SK-N-SH (cell line): ENCODE results near the gene TXNDC11. TPM values are rescaled to one million over a fixed set of nuclear protein-coding genes. Genes with fewer than 3 reads are reported as not detected.

Source experiments
- CTCF ChIA-PET: fragments of 300-600, 350-600 bp; formaldehyde crosslinking; extraction: SDS; loops from one replicate; lab custom pipeline; 2021; lab: Yijun Ruan, JAX
- POLR2A ChIA-PET: fragments of 350-600 bp; sonication (Branson Sonifier 250); formaldehyde crosslinking; extraction: SDS; loops from one replicate; lab custom pipeline; 2020; ENCODE audit warnings: antibody characterized with exemption, inconsistent platforms; lab: Yijun Ruan, JAX
- DNase-seq: peaks from one replicate; pipeline ENCODE4 v3.0.0; 2012
- H2AFZ ChIP-seq: fragments of 200-600 bp; sonication (generic); 2 replicates; pipeline ENCODE4 v1.8.1; 2016; ENCODE audit warnings: antibody characterized with exemption, mild to moderate bottlenecking, low read depth
- H3F3A ChIP-seq: fragments of 200-600 bp; sonication (generic); replicated peaks from 2 replicates; pipeline ENCODE3; 2016; ENCODE audit warnings: antibody characterized with exemption, mild to moderate bottlenecking; ENCODE audit not compliant: insufficient read depth
- H3K27ac ChIP-seq, 2 experiments: fragments of 200-500 bp in 1 of 2; fragments of 200-600 bp in 1 of 2; sonication (Bioruptor generic) in 1 of 2; sonication (generic), shearing (Covaris generic) in 1 of 2; 2 replicates each; pipeline versions ENCODE4 v1.5.1 to v1.6.1; 2014 to 2016; ENCODE audit warnings: low read depth in 2 of 2, inconsistent platforms in 1 of 2, low read length in 1 of 2, mild to moderate bottlenecking in 1 of 2, mixed read lengths in 1 of 2
- H3K27me3 ChIP-seq: fragments of 200-600 bp; sonication (generic), shearing (Covaris generic); 2 replicates; pipeline ENCODE4 v1.6.1; 2016; ENCODE audit warnings: mixed run types; ENCODE audit not compliant: insufficient read depth
- H3K36me3 ChIP-seq, 2 experiments: fragments of 200-500 bp in 1 of 2; fragments of 200-600 bp in 1 of 2; sonication (Bioruptor generic) in 1 of 2; sonication (generic) in 1 of 2; replicated peaks in 1 of 2; 2 replicates each; pipeline versions ENCODE3 to v1.5.1; 2014 to 2016; ENCODE audit warnings: low read length in 1 of 2, mild to moderate bottlenecking in 1 of 2; ENCODE audit not compliant: insufficient read depth in 2 of 2, control insufficient read depth in 1 of 2
- H3K4me1 ChIP-seq, 2 experiments: fragments of 200-500 bp in 1 of 2; fragments of 200-600 bp in 1 of 2; sonication (Bioruptor generic) in 1 of 2; sonication (generic), shearing (Covaris generic) in 1 of 2; 2 replicates each; pipeline versions ENCODE4 v1.5.1 to v1.6.1; 2014 to 2016; ENCODE audit warnings: low read depth in 1 of 2, low read length in 1 of 2, mixed run types in 1 of 2; ENCODE audit not compliant: insufficient read depth in 2 of 2, control insufficient read depth in 1 of 2
- H3K4me2 ChIP-seq: fragments of 200-600 bp; sonication (generic), shearing (Covaris generic); 2 replicates; pipeline ENCODE4 v1.6.1; 2017; ENCODE audit warnings: mixed run types
- H3K4me3 ChIP-seq, 2 experiments: fragments of 200-500 bp in 1 of 2; fragments of 200-600 bp in 1 of 2; sonication (Bioruptor generic) in 1 of 2; sonication (generic), shearing (Covaris generic) in 1 of 2; 2 replicates each; pipeline versions ENCODE4 v1.5.1 to v1.8.1; 2014 to 2016; ENCODE audit warnings: low read depth in 2 of 2, inconsistent platforms in 1 of 2, low read length in 1 of 2, mild to moderate bottlenecking in 1 of 2, mixed read lengths in 1 of 2, moderate library complexity in 1 of 2
- H3K79me2 ChIP-seq: fragments of 200-600 bp; sonication (generic); 2 replicates; pipeline ENCODE4 v1.8.1; 2017; ENCODE audit warnings: mild to moderate bottlenecking; ENCODE audit not compliant: insufficient read depth
- H3K9ac ChIP-seq: fragments of 200-600 bp; sonication (generic); 2 replicates; pipeline ENCODE4 v1.6.1; 2017; ENCODE audit warnings: mixed run types
- H3K9me2 ChIP-seq: fragments of 200-600 bp; sonication (generic); 2 replicates; pipeline ENCODE4 v1.6.1; 2017; ENCODE audit warnings: mixed run types
- H3K9me3 ChIP-seq: fragments of 200-600 bp; sonication (generic); 2 replicates; pipeline ENCODE4 v1.6.1; 2017; ENCODE audit warnings: mixed run types, mild to moderate bottlenecking, moderate library complexity
- H4K20me1 ChIP-seq: fragments of 200-600 bp; sonication (generic); 2 replicates; pipeline ENCODE4 v1.6.1; 2017; ENCODE audit warnings: mild to moderate bottlenecking, mixed run types; ENCODE audit not compliant: insufficient read depth
- CHD2 ChIP-seq: fragments of 150-350 bp; IDR thresholded peaks from 2 replicates; pipeline ENCODE4 v1.6.1; 2018; ENCODE audit warnings: low read length; ENCODE audit not compliant: partially characterized antibody
- ELF1 ChIP-seq: IDR thresholded peaks from 2 replicates; pipeline ENCODE4 v1.4.0; 2012
- EZH2phosphoT487 ChIP-seq: fragments of 200-600 bp; sonication (generic); IDR thresholded peaks from 2 replicates; pipeline ENCODE4 v1.6.1; 2017; ENCODE audit warnings: low read depth, mixed run types, mild to moderate bottlenecking, antibody characterized with exemption, moderate library complexity, borderline replicate concordance
- FOXJ3 ChIP-seq: sonication (generic); formaldehyde crosslinking; IDR thresholded peaks from 2 replicates; pipeline ENCODE4 v1.5.1; 2020; ENCODE audit warnings: mild to moderate bottlenecking, missing genetic modification reagents
- GABPA ChIP-seq: IDR thresholded peaks from 2 replicates; pipeline ENCODE4 v1.4.0; 2012; ENCODE audit warnings: low read depth, mild to moderate bottlenecking
- MAX ChIP-seq: IDR thresholded peaks from 2 replicates; pipeline ENCODE4 v1.4.0; 2012; ENCODE audit warnings: low read depth
- MEF2A ChIP-seq: IDR thresholded peaks from 2 replicates; pipeline ENCODE4 v1.4.0; 2012; ENCODE audit warnings: low read depth, borderline replicate concordance
- MXI1 ChIP-seq: IDR thresholded peaks from 2 replicates; pipeline ENCODE4 v1.6.1; 2012; ENCODE audit warnings: mild to moderate bottlenecking, low read depth, low read length, improper control_type of control experiment
- NFIC ChIP-seq: IDR thresholded peaks from 2 replicates; pipeline ENCODE4 v1.4.0; 2012; ENCODE audit warnings: borderline replicate concordance
- NRF1 ChIP-seq: IDR thresholded peaks from 2 replicates; pipeline ENCODE4 v1.6.1; 2012; ENCODE audit warnings: low read depth, mild to moderate bottlenecking, low read length
- POLR2AphosphoS5 ChIP-seq: IDR thresholded peaks from 2 replicates; pipeline ENCODE4 v1.6.1; 2012; ENCODE audit warnings: low read depth, low read length
- RAD21 ChIP-seq: IDR thresholded peaks from 2 replicates; pipeline ENCODE4 v1.6.1; 2012; ENCODE audit warnings: mild to moderate bottlenecking, low read length
- RXRA ChIP-seq: IDR thresholded peaks from 2 replicates; pipeline ENCODE4 v1.4.0; 2012; ENCODE audit warnings: low read depth, mild to moderate bottlenecking, borderline replicate concordance
- SIN3A ChIP-seq: IDR thresholded peaks from 2 replicates; pipeline ENCODE4 v1.6.1; 2012; ENCODE audit warnings: low read depth, mild to moderate bottlenecking, low read length, moderate library complexity, borderline replicate concordance
- TAF1 ChIP-seq: IDR thresholded peaks from 2 replicates; pipeline ENCODE4 v1.6.1; 2012; ENCODE audit warnings: low read depth, mild to moderate bottlenecking, low read length, moderate library complexity, borderline replicate concordance
- TCF12 ChIP-seq: IDR thresholded peaks from 2 replicates; pipeline ENCODE4 v1.4.0; 2012
- YY1 ChIP-seq: IDR thresholded peaks from 2 replicates; pipeline ENCODE4 v1.4.0; 2012; ENCODE audit warnings: low read depth, mild to moderate bottlenecking
- WGBS: methylation state at CpG from one replicate; pipeline ENCODE4 v1.1.6; 2017; ENCODE audit warnings: low lambda C conversion rate; 5-methylcytosine and 5-hydroxymethylcytosine counted together
- polyA plus RNA-seq, 3 experiments: library from polyadenylated mRNA; depleted of rRNA; stranded (reverse); fragments of >200 nt; gene quantifications; 2 replicates each; pipeline ENCODE4 v1.2.3, GENCODE V29; 2012
- TF ChIP-seq, protein P1 (sequence below): IDR thresholded peaks from 2 replicates; pipeline ENCODE4; 2012
- TF ChIP-seq, protein P2 (sequence below): IDR thresholded peaks from 2 replicates; pipeline ENCODE4 v1.6.1; 2012; ENCODE audit warnings: mild to moderate bottlenecking, low read depth, low read length, moderate library complexity

Gene TXNDC11
- polyA plus RNA-seq, 1 of the 3 experiments (the other 2 are of a cell fraction): 37.0 TPM

DNA sequence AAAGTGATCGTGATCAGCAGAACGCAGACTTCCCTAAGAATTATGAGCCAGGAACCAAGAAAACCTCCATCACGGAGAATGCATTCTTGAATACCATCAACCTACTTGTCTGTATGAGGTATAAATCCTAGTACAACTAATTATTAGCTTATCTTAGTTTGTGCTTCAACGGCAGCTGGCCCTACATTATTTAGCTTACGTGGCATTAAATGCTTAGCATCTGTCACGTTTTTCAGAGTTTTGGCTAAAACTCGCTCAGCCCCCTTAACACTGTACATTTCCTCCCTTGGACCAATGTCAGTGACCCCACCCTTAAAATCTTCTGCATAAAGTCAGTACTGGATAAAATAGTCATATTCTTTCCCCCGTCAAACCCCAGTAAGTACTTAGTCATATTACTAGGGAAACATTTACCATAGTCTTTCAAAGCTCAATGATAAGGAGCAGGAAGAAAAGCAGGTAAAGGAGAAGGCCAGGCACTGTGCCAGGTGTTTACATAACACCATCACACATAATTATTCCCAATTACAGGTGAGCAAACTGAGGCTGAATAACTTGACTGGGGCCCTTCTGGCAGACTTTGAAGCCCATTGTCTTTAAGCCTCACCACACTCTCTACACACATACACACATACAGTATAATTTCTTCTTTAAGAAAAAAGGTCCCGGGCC, 16.6 kb upstream of the TXNDC11 start:
- H3K27ac ChIP-seq: no peak overlapping the region
- H3K79me2 ChIP-seq: peaks cover 3% of the 10 kb centered on the region; the same call in 1 of the 2 replicates
- no peaks in the 10 kb centered on the region for H3K9me3 ChIP-seq
- H3K36me3 ChIP-seq: peaks cover 72% of the 10 kb centered on the region in 2 experiments
- CTCF ChIA-PET: no interaction called here
- no peaks in the 10 kb centered on the region for H3K9me2 ChIP-seq
- no peak overlapping the region for H3K4me2 ChIP-seq
- H4K20me1 ChIP-seq: no peaks in the 10 kb centered on the region
- WGBS: 96% methylated on average over 9 of the region's 9 CpGs
- no peak overlapping the region for H3K9ac ChIP-seq
- H3K27me3 ChIP-seq: no peaks in the 10 kb centered on the region
- DNase-seq: no peak
- no peaks in the 10 kb centered on the region for H3K4me1 ChIP-seq
- no peak overlapping the region for H3K4me3 ChIP-seq
- peaks cover 19% of the 10 kb centered on the region for H3F3A ChIP-seq
- H2AFZ ChIP-seq: no peak overlapping the region
- TF ChIP-seq, protein P1, sequence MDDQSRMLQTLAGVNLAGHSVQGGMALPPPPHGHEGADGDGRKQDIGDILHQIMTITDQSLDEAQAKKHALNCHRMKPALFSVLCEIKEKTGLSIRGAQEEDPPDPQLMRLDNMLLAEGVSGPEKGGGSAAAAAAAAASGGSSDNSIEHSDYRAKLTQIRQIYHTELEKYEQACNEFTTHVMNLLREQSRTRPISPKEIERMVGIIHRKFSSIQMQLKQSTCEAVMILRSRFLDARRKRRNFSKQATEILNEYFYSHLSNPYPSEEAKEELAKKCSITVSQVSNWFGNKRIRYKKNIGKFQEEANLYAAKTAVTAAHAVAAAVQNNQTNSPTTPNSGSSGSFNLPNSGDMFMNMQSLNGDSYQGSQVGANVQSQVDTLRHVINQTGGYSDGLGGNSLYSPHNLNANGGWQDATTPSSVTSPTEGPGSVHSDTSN: no peak
- TF ChIP-seq NFIC (no peak), RAD21 (no peak), CHD2 (no peak), SIN3A (no peak), MAX (no peak), RXRA (no peak), YY1 (no peak), NRF1 (no peak), MEF2A (no peak), TAF1 (no peak), FOXJ3 (no peak), TCF12 (no peak), POLR2AphosphoS5 (no peak), ELF1 (no peak), MXI1 (no peak), GABPA (no peak), EZH2phosphoT487 (no peak)
- TF ChIP-seq, protein P2, sequence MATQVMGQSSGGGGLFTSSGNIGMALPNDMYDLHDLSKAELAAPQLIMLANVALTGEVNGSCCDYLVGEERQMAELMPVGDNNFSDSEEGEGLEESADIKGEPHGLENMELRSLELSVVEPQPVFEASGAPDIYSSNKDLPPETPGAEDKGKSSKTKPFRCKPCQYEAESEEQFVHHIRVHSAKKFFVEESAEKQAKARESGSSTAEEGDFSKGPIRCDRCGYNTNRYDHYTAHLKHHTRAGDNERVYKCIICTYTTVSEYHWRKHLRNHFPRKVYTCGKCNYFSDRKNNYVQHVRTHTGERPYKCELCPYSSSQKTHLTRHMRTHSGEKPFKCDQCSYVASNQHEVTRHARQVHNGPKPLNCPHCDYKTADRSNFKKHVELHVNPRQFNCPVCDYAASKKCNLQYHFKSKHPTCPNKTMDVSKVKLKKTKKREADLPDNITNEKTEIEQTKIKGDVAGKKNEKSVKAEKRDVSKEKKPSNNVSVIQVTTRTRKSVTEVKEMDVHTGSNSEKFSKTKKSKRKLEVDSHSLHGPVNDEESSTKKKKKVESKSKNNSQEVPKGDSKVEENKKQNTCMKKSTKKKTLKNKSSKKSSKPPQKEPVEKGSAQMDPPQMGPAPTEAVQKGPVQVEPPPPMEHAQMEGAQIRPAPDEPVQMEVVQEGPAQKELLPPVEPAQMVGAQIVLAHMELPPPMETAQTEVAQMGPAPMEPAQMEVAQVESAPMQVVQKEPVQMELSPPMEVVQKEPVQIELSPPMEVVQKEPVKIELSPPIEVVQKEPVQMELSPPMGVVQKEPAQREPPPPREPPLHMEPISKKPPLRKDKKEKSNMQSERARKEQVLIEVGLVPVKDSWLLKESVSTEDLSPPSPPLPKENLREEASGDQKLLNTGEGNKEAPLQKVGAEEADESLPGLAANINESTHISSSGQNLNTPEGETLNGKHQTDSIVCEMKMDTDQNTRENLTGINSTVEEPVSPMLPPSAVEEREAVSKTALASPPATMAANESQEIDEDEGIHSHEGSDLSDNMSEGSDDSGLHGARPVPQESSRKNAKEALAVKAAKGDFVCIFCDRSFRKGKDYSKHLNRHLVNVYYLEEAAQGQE: no peak
- TF ChIP-seq, all 33 proteins: peak for 0
- POLR2A ChIA-PET: interaction anchor here (0.7 kb wide), 1 partner anchor 38 kb away, joined by 7 read pairs; the partner anchor contains the start of gene ZC3H7A
